HG03280 (cell line): ENCODE results near the gene WWP2.
"Not testable (repeated sequence)": the region's sequence is repeated elsewhere in the genome, so short reads cannot be mapped to it uniquely, and the experiment has no call there.

Source experiments
- ATAC-seq: cut with Tn5 transposase; IDR thresholded peaks from one replicate; pipeline ENCODE4 v1.9.1; 2021; ENCODE audit warnings: mild to moderate bottlenecking, moderate library complexity; ENCODE audit not compliant: unreplicated experiment

The WWP2 gene

GRCh38 chr16:69761983-69762813, at the start of gene WWP2:
Gene WWP2 (plus strand): TSS chr16:69762332. CDS start chr16:69787011, 24,679 bp downstream.
- ATAC-seq, result peak; percentile 85

GRCh38 chr16:69712914-69713581, 49.1 kb upstream of the WWP2 start:
- ATAC-seq, result no peak

GRCh38 chr16:69717066-69717465, 45.1 kb upstream of the WWP2 start:
- no peak for ATAC-seq

DNA sequence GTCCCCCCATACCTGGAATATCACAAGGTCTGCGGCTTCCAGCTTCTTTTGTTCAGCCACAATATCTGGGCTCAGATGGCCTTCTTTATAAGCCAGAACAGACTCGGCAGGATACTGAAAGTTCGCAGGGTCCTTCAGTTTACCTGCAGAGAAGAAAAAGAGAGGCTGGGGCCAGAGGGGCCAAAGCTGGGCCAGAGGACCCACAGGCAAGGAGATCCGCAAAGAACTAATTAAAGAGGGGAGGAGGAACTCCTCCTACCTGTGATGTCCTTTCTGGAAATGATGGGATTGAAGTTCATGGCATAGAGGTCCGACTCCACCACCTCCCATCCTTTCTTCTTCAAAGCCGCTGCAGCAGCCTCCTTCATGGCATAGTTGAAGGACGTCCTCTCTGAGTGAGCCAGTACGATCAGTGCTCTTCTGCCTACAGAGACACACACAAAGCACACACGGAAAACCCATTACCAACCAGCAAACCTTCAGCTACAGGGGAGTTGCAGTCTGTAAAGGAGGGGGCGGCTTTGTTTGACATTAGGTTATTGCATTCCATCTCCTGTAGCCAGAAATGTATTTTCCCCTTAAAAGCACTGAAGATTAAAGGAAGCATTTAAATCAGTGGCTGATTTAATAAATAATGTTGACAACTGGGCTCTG, 43.9 kb upstream of the WWP2 start:
- ATAC-seq, result no peak

DNA sequence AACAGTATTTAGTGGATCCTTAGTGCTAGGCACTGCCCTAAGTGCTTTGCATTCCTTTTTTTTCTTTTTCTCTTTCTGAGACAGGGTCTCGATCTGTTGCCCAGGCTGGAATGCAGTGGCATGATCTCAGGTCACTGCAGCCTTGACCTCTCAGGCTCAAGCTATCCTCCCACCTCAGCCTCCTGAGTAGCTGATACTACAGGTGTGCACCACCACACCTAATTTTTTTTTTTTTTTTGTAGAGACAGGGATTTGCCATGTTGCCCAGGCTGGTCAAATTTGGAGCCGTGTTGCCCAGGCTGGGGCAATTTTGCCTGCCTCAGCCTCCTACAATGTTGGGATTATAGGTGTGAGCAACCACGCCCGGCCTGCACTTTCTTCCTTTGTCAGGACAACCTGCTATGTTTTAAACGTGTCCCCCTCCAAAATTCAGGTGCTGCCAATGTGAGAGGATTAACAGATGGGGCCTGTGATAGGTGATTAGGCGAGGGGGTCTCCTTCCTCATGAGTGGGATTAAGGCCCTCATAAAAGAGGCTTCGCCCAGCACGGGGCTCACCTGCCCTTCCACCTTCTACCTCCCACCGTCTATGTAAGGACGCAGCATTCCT, 41.2 kb upstream of the WWP2 start:
- ATAC-seq, result no peak

DNA sequence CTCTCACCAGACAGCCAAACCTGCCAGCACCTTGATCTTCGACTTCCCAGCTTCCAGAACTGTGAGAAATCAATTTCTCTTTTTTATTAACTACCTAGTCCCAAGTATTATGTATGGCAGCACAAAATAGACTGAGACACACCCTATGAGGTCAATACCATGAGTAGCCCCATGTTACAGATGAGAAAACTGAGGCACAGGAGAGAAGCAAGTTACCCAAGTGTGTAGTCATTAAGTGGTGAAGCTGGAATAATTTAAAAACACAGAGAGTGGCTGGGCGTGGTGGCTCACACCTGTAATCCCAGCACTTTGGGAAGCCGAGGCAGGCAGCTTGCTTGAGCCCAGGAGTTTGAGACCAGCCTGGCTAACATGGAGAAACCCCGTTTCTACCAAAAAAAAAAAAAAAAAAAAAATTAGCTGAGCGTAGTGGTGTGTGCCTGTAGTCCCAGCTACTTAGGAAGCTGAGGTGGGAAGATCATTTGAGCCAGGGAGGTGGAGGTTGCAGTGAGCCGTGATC, 40.6 kb upstream of the WWP2 start:
- ATAC-seq, result no peak

- ATAC-seq, result no peak
Observed at GRCh38 chr16:69724414-69724873, 37.7 kb upstream of the WWP2 start.

GRCh38 chr16:69724981-69725479, 37.1 kb upstream of the WWP2 start:
- no peak for ATAC-seq

GRCh38 chr16:69725480-69726312, 36.4 kb upstream of the WWP2 start:
- no peak for ATAC-seq

- peak; percentile 99 for ATAC-seq
Observed at GRCh38 chr16:69726313-69727060, 35.6 kb upstream of the WWP2 start, which contains the start of gene NQO1. Gene NQO1 (minus strand): TSS chr16:69726560. CDS start chr16:69726439, 121 bp downstream.

DNA sequence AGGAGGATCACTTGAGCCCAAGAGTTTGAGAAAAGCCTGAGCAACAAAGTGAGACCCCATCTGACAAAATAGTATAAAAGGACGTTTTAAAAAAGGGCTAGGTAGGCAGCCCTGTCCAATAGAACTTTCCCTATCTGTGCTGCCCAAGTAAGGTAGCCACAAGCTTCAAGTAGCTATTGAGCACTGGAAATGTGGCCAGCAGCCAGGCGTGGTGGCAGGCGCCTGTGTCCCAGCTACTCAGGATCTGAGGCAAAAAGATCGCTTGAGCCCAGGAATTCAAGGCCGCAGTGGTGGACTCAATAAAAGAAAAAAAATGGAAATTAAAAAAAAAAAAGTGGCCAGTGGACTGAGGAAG, 34.2 kb upstream of the WWP2 start:
- no peak for ATAC-seq

GRCh38 chr16:69729030-69729429, 33.1 kb upstream of the WWP2 start:
- ATAC-seq, result not testable (repeated sequence)

DNA sequence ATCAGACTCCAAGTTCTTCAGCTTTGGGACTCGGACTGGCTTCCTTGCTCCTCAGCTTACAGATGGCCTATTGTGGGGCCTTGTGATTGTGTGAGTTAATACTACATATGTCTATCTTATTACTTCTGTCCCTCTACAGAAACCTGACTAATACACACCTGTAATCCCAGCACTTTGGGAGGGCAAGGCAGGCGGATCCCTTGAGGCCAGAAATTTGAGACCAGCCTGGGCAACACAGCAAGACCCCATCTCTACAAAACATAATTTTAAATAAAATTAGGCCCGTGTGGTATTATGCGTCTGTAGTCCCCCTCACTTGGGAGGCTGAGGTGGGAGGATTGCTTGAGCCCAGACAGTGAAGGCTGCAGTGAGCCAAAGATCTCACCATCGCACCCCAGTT, 30.9 kb upstream of the WWP2 start:
- ATAC-seq, result not testable (repeated sequence)

GRCh38 chr16:69732101-69732500, 30.0 kb upstream of the WWP2 start:
- ATAC-seq, result no peak

DNA sequence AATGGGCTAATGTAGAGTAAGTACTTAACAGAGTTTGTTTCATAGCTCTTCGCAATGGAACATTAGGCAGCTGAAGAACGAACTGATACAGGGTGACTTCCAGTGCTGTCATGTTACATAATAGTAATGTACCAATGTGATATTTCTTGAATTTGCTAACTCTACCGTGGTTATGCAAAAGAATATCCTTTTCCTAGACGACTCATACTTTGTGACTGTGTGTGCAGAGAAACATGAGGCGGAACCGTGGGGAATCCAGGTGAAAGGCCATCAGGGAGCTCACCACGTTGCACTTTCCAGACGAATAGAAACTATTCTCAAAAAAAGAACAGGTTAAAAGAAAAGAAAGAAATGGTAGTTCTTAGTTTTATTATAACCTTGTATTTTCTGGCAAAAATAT, 20.6 kb upstream of the WWP2 start:
- no peak for ATAC-seq

DNA sequence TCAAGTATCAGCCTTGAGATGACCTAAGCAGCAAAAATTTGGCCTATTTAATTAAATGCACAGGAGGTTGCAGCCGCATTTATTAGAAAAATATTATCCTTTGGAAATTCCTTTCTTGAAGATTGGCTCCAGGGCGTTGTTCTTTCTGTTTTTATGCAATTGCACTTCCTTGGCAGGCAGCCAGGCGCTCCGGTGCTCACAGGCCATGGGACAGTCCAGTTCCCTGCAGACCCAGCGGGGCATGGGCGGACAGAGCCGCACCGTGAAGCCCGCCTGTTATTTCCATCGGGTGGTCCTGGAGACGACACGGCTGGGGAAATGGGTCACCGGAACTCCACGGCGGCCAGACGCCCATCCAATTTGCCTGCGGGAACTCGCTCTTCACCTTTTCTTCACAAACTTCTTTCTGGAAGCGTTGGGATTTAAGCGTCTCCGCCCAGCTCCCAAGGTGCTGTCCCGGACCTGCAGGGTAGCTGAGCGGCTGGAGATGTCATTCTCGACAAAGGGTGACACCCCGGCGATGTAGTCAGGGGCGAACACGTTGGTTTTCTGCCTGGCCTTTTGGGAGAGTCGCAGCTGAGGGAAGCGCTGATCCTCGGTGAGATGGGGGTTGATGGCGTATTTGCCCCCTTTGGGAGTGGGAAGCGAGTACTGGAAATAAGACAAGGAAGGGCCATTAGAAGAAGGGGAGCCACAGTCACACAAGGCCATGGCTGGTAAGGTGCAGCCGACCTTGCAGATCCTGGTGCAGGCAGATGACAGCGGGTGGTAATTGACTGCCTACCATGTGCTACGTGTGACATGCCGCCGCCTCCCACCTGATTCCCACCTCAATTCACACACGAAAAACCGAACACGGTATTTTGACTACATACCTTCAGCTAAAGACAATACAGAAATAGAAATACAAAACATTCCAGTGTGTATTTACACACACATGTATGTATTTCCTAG, 19.9 kb upstream of the WWP2 start:
- ATAC-seq, result no peak

DNA sequence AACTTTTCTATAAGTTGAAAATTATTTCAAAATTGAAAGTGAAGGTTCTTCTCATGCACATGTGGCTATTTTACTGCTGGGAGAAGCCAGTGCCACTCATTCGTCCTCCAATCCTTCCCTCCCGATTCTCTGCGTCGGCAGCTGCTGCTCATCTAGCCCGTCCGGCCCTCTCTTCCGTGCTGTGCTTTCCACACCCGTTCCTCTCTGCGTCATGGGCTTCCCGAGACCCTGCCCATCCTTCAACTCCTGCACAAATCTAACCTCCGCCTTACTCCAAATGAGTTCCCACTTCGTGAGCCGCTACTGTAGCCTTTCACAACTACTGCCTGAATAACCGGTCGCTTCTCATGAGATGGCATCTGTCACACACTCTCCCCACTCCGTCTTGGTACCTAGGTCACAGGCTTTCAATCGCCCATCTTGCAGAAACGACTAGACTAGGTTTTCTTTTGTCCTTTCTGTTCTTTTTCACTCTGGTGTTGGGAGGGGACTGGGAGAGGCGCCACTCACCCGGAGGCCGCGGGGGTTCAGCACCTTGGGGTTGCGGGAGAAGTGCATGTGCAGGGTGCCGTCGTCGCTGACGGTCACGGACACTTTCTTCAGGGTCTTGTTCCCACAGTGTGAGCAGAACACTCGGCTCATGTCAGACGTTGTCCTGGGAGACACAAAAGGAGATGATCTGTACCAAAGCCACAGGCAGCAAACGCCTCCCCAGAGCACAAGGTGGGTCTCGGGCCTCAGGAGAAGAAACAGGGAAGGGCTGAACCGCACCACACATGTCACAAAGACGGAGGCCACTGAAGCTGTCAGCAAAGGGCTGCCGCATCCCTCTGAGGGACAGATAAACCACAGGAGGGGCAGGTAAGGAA, 17.5 kb upstream of the WWP2 start:
- no peak for ATAC-seq
